Activated CD4-positive, alpha-beta T cell treated with anti-CD3 and anti-CD28 coated beads, Interleukin-10, Interleukin-2, amounts not matched to agents 100 ng/mL and 50 ng/mL, durations not matched to agents 16 hours and 8 hours (primary cell): ENCODE data around the gene PPP2R5D.

ENCODE experiments used
- DNase-seq: peaks from one replicate; pipeline ENCODE4 v3.0.0-alpha.2; 2020

PPP2R5D gene

GRCh38 chr6:42963855-42964605 is 20.3 kb upstream of the PPP2R5D start:
- peak; percentile 54 for DNase-seq

- no peak for DNase-seq
Observed at GRCh38 chr6:42966571-42966970, 17.8 kb upstream of the PPP2R5D start.

- DNase-seq, result no peak
Observed at GRCh38 chr6:42967228-42967627, 17.1 kb upstream of the PPP2R5D start.

GRCh38 chr6:42968126-42968701 is 16.2 kb upstream of the PPP2R5D start:
- DNase-seq, result no peak

GRCh38 chr6:42968783-42969182 is 15.6 kb upstream of the PPP2R5D start:
- DNase-seq, result no peak

- no peak for DNase-seq
Observed at GRCh38 chr6:42969431-42969830, 14.9 kb upstream of the PPP2R5D start.

GRCh38 chr6:42969934-42970333 is 14.4 kb upstream of the PPP2R5D start:
- no peak for DNase-seq

GRCh38 chr6:42970871-42971612 is 13.3 kb upstream of the PPP2R5D start:
- DNase-seq, result no peak

- no peak for DNase-seq
Observed at GRCh38 chr6:42971746-42972327, 12.5 kb upstream of the PPP2R5D start.

- DNase-seq, result no peak
Observed at GRCh38 chr6:42973926-42974325, 10.4 kb upstream of the PPP2R5D start.

- no peak for DNase-seq
Observed at GRCh38 chr6:42974919-42975505, 9.4 kb upstream of the PPP2R5D start.

- peak; percentile 22 for DNase-seq
Observed at GRCh38 chr6:42978487-42978838, 5.9 kb upstream of the PPP2R5D start.

- DNase-seq, result peak; percentile 97
Observed at GRCh38 chr6:42978839-42979522, 5.4 kb upstream of the PPP2R5D start, which contains the start of gene PEX6. Gene PEX6, minus strand, starts transcription at chr6:42979181. Its CDS starts 31 bp downstream, at chr6:42979150.

GRCh38 chr6:42979523-42980177 is 4.7 kb upstream of the PPP2R5D start:
- no peak for DNase-seq

- DNase-seq, result no peak
Observed at GRCh38 chr6:42981836-42982235, 2.5 kb upstream of the PPP2R5D start.

- DNase-seq, result peak; percentile 24
Observed at GRCh38 chr6:42984924-42985475, 630 bp downstream of the PPP2R5D start.

- no peak for DNase-seq
Observed at GRCh38 chr6:42987533-42988451, 3.4 kb downstream of the PPP2R5D start.

GRCh38 chr6:42988486-42989020 is 4.2 kb downstream of the PPP2R5D start:
- no peak for DNase-seq

- no peak for DNase-seq
Observed at GRCh38 chr6:42989923-42990322, 5.6 kb downstream of the PPP2R5D start.

- no peak for DNase-seq
Observed at GRCh38 chr6:42993445-42993844, 9.1 kb downstream of the PPP2R5D start.
